SJSA1 (cell line): ENCODE results near the gene PHYKPL. TPM values are rescaled to one million over a fixed set of nuclear protein-coding genes. Genes with fewer than 3 reads are reported as not detected.

ENCODE experiments used
- DNase-seq, 2 experiments: peaks; one replicate each; pipeline ENCODE4 v3.0.0-alpha.2; 2015 to 2020; ENCODE audit warnings: low spot score in 2 of 2, low read depth in 1 of 2
- H3K27ac ChIP-seq: fragments of 250-450 bp; sonication (Bioruptor Pico); 2 replicates; pipeline ENCODE4 v1.5.1; 2020; ENCODE audit warnings: mild to moderate bottlenecking, moderate library complexity
- H3K27me3 ChIP-seq: fragments of 250-450 bp; sonication (Bioruptor Pico); replicated peaks from 2 replicates; pipeline ENCODE4 v1.5.1; 2020; ENCODE audit warnings: mild to moderate bottlenecking, moderate library complexity
- H3K36me3 ChIP-seq: fragments of 250-450 bp; sonication (Bioruptor Pico); 2 replicates; pipeline ENCODE4 v1.5.1; 2020; ENCODE audit warnings: mild to moderate bottlenecking
- H3K4me1 ChIP-seq: fragments of 250-450 bp; sonication (Bioruptor Pico); replicated peaks from 2 replicates; pipeline ENCODE4 v1.6.1; 2021; ENCODE audit warnings: mild to moderate bottlenecking
- H3K4me3 ChIP-seq: fragments of 250-450 bp; sonication (Bioruptor Pico); 2 replicates; pipeline ENCODE4 v1.5.1; 2020; ENCODE audit warnings: mild to moderate bottlenecking
- H3K9me3 ChIP-seq: fragments of 250-450 bp; sonication (Bioruptor Pico); replicated peaks from 2 replicates; pipeline ENCODE4 v1.5.1; 2020; ENCODE audit warnings: mild to moderate bottlenecking
- total RNA-seq: library from RNA; depleted of rRNA; stranded (reverse); fragments of >200 nt; shearing (Covaris generic); gene quantifications from 2 replicates; pipeline ENCODE4 v1.2.3, GENCODE V29; 2014; rRNA removed

PHYKPL gene
- total RNA-seq, 1 experiment from 2014 or later: 19.3 TPM

DNA sequence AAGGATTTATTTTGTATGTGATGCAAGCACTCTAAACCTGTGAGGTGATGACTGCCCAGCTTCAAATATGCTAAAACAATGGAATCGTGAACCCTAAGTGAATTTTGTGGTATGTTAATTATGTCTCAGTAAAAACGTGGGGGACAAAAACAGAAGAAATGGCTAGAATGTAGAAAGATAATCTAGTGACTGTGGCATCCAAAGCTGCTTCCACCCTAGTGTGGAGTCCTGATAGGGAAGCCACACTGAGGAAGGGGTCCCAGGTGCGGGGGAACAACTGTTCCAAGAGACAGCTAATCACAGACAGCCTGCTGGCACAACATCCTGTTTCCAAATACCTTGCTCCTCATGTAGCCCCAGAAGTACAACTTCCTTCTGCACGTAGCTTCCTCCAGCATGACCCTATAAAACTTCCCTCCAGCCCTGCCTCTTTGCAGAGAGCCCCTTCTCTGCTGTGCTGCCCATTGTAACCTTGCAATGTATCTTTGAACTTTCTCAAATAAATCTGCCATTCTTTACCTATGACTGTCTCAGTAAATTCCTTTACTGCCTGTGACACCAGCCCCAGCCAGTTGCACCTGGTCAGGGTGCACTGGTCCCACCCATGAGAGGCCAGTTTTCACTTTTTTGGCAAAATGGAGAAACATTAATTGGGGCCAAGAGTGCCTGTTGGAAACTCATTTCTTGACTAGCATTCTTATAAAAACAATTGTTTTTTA lies 50.3 kb downstream of the PHYKPL start:
- DNase-seq: no peak
- no peak overlapping the region for H3K27ac ChIP-seq
- H3K27me3 ChIP-seq: peaks cover 4% of the 10 kb centered on the region; the same call in 1 of the 2 replicates
- H3K4me1 ChIP-seq: no peaks in the 10 kb centered on the region
- no peak overlapping the region for H3K4me3 ChIP-seq
- H3K9me3 ChIP-seq: 0 out of 2 replicates have a peak, but pooled peaks cover 3% of the 10 kb centered on the region
- H3K36me3 ChIP-seq: no peaks in the 10 kb centered on the region

DNA sequence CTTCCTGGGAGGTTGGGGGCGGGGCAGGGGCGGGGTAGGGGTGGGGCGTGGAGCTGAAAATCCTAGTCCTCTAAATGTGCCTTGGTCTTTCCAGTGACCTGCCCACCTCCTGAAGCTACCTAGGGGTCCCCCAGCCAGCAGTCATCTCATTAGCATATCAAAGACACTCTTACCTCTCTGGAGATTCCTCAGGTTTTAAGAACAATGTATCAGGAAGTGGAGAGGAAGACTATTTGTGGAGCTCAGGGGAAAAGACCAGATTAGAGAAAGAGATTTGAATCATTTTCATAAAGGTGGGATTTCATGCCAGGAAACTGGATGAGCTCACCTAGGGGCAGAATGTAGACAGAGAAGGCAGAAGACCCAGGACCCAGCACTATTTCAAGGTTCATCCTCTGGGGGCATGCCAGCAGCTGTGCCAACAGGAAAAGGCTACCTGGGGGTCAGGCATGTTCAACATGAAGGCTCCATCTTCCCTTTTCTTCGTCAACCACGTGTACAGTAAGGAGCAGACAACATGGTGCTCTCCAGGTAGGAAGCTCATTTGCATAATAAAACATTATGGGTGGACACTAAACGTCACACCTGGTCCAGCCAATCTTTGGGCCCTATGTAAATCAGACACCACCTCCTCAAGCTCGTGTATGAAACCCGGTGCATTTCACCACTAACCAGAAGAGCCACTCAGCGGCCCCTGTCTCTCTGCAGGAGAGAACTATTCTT lies 52.3 kb downstream of the PHYKPL start:
- no peaks in the 10 kb centered on the region; the same call in 1 of the 2 replicates for H3K27me3 ChIP-seq
- H3K27ac ChIP-seq: no peak overlapping the region
- DNase-seq: no peak
- H3K36me3 ChIP-seq: no peaks in the 10 kb centered on the region
- no peaks in the 10 kb centered on the region for H3K4me1 ChIP-seq
- 0 out of 2 replicates have a peak, but pooled peaks cover 3% of the 10 kb centered on the region for H3K9me3 ChIP-seq
- no peak overlapping the region for H3K4me3 ChIP-seq

DNA sequence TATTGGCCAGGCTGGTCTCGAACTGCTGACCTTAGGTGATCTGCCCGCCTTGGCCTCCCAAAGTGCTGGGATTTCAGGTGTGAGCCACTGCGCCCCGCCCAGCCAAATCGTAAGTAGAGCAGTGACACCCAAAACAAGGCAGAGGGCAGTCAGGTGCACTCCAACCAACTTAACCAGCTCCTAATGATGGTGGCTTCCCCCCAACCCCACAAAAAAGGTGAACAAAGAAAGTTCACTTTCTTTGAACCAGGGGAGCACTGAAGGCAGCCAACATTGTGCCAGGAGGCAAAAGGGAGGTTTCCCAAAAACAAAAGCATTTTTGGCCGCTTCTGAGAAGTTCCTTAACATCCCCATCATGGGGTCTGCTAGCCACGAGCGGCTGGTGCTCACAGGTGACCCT lies 55.0 kb downstream of the PHYKPL start:
- H3K36me3 ChIP-seq: no peaks in the 10 kb centered on the region
- H3K4me1 ChIP-seq: no peaks in the 10 kb centered on the region
- 0 out of 2 replicates have a peak, but pooled peaks cover 3% of the 10 kb centered on the region for H3K9me3 ChIP-seq
- DNase-seq: no peak
- no peaks in the 10 kb centered on the region; the same call in 1 of the 2 replicates for H3K27me3 ChIP-seq
- no peak overlapping the region for H3K27ac ChIP-seq
- no peak overlapping the region for H3K4me3 ChIP-seq

DNA sequence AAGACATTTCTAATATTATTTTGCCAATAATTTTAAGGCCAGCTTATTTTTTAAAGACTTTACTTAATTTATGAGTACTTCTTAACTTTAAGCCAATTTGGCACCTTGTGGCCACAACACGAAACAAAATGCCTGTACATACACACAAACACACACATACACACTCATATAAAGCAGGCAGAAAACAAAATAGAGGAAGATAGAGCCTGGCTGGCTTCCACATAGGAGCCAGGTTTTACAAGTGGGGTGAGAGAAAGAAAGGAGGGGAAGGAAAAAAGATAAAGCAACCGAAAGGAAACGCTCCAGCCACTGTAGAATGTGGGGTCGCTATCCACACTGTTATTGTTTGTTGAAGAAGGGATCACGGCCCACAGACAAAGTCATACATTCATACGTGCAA lies 55.8 kb downstream of the PHYKPL start:
- DNase-seq: no peak
- no peaks in the 10 kb centered on the region for H3K36me3 ChIP-seq
- no peaks in the 10 kb centered on the region for H3K4me1 ChIP-seq
- no peak overlapping the region for H3K27ac ChIP-seq
- no peaks in the 10 kb centered on the region; the same call in 1 of the 2 replicates for H3K27me3 ChIP-seq
- 0 out of 2 replicates have a peak, but pooled peaks cover 3% of the 10 kb centered on the region for H3K9me3 ChIP-seq
- H3K4me3 ChIP-seq: no peak overlapping the region

DNA sequence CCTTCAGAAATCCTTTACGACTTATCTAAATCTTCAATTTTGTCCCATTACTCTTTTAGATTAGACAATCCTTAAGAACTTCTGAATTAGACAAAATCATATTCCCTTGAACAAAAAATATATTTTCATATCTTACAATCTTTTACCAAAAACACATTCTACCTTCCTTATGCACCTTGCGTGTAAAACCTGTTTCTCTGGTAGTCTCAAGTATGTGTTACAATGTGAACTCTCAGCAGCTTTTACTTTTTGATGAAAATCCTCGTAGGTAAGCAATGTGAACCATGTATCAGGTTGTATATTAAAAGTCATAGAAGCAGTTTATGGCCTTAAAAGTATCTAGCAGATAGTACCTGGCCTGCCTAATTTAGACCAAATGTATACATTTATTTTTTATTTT lies 58.1 kb downstream of the PHYKPL start:
- Histone ChIP-seq H3K36me3 (no peaks in the 10 kb centered on the region), H3K9me3 (0 out of 2 replicates have a peak, but pooled peaks cover 4% of the 10 kb centered on the region), H3K27me3 (peaks cover 18% of the 10 kb centered on the region), H3K4me3 (no peak overlapping the region), H3K27ac (no peak overlapping the region), H3K4me1 (no peaks in the 10 kb centered on the region)
- no peak for DNase-seq

DNA sequence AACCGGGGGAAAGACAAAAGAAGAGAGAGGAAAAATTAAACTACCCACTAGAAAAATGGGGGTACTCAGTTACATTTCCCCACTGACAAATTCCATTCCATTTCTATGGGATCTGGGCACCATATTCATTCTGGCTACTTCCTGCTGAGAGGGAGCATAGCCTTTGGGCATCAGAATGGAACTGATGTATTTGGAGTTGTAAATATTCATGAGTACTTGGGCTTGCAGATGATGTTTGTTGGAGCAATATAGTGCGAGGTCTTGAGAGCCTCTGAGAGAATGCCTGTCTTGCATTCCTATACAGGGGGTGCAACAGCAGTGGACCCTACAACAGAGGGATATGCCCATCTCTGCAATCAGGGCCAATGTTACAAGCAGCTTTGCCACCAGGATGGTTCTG lies 62.1 kb downstream of the PHYKPL start:
- H3K4me3 ChIP-seq: no peak overlapping the region
- no peak for DNase-seq
- H3K9me3 ChIP-seq: 0 out of 2 replicates have a peak, but pooled peaks cover 2% of the 10 kb centered on the region
- no peak overlapping the region for H3K27ac ChIP-seq
- H3K36me3 ChIP-seq: no peaks in the 10 kb centered on the region
- H3K4me1 ChIP-seq: no peaks in the 10 kb centered on the region
- peaks cover 58% of the 10 kb centered on the region for H3K27me3 ChIP-seq

DNA sequence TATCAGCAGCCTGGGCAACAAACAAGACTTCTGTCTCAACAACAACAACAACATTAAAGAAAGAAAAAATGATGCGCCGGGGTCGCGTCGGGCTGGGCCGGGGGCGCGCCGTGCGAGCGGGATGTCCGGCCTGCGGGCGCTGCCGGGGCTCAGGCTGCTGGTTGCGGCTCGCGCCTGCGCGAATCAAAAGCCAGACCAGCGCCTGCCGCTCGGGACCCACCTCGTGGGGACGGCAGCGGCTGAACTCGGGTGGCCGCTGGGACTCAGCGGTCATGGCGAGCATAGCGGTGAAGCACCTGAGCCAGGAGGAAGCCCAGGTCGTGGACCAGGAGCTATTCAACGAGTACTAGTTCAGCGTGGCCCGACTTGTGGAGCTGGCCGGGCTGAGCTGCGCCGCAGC lies 67.0 kb downstream of the PHYKPL start:
- Histone ChIP-seq H3K27me3 (peaks cover 83% of the 10 kb centered on the region), H3K9me3 (0 out of 2 replicates have a peak, but pooled peaks cover 2% of the 10 kb centered on the region), H3K27ac (no peak overlapping the region), H3K36me3 (no peaks in the 10 kb centered on the region), H3K4me1 (no peaks in the 10 kb centered on the region; the same call in 1 of the 2 replicates), H3K4me3 (no peak overlapping the region)
- DNase-seq: no peak

DNA sequence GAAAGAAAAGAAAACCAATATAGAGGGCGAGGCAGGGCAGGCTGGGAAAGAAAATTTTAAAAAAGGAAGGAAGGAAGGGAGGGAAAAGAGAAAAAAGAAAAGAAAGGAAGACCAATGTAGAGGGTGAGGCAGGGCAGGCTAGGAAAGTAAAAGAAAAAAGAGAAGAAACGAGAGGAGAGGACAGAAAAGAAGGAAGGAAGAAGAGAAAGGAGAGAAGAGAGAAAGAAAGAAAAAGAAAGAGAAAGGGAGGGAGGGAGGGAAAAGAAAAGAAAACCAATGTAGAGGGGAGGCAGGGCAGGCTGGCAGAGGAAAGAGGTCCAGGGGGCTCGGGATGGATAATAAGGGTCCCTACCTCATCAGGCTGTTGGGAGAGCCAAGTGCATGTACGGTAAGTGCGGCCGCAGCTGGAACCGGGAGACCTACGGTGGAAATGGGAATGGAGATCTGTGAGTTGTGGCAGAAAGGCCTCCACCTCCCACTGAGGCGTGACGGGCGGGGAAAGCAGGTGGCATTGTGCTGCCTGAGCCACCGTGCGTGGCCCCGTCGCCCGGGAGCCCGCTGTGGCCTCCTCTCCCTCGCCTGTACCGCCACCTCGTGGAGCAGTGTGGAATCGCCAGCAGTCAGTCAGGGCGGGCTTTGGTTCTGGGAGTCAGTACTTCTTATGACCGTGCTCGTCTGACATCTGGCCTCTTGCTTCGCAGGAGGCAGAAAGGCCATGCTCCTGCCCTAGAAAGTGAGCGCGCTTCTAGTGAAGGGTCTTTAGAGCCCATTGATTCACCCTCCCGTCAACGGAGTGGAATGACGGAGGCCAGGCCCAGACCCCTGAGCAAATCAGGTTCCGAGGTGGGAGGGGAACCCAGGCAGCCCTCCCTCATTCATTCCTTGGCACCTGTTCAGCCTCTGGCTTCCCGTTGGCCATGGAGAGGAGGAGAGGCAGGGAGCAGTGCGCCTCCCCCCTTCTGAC lies 68.5 kb downstream of the PHYKPL start:
- H3K4me3 ChIP-seq: no peak overlapping the region
- H3K9me3 ChIP-seq: no peaks in the 10 kb centered on the region
- H3K27ac ChIP-seq: no peak overlapping the region
- DNase-seq: peak; percentile 80 to 82
- H3K36me3 ChIP-seq: no peaks in the 10 kb centered on the region
- H3K4me1 ChIP-seq: no peaks in the 10 kb centered on the region; the same call in 1 of the 2 replicates
- H3K27me3 ChIP-seq: peaks cover 72% of the 10 kb centered on the region

DNA sequence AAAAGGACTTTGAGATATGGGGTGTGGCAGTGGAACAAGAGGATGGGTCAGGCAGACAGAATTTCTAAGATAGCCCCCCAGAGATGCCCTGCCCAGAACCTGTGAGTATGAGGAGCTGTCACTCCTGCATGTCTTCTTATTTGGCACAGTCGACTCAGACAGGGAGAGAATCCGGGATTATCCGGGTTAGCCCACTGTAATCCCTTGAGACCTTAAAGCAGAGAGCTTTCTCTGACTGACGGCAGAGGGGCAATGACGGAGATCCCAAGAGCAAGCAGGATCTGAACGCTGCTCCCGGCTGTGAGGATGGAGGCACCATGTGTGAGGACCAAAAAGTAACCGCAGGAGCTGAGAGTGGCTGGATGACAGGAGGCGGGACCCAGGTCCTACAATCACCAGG lies 70.1 kb downstream of the PHYKPL start:
- Histone ChIP-seq H3K4me3 (no peak overlapping the region), H3K4me1 (no peaks in the 10 kb centered on the region; the same call in 1 of the 2 replicates), H3K36me3 (no peaks in the 10 kb centered on the region), H3K27me3 (peaks cover 56% of the 10 kb centered on the region), H3K27ac (no peak overlapping the region), H3K9me3 (no peaks in the 10 kb centered on the region)
- DNase-seq: no peak

DNA sequence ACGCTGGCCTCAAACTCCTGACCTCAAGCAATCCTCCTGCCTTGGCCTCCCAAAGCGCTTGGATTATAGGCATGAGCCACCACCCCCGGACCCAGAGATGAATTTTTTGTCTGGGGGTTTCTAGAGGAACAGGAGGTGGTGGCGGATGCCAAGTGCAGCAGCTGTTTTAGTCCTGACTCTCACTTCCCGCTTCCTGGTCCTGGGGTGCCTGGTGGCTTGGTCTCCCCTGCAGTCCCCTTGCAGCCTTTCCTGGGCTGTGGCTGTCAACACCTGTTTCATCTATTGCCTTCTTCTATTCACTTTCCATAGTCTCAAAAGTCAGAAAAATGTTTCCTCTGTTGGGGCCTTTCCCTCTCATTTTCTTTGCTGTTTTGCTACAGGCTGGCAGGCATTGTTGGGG lies 72.4 kb downstream of the PHYKPL start:
- no peaks in the 10 kb centered on the region for H3K36me3 ChIP-seq
- H3K27ac ChIP-seq: no peak overlapping the region

More for the DNA sequence above, 72.4 kb downstream of the PHYKPL start:
- Histone ChIP-seq H3K27me3 (peaks cover 33% of the 10 kb centered on the region), H3K4me3 (no peak overlapping the region), H3K9me3 (no peaks in the 10 kb centered on the region), H3K4me1 (no peaks in the 10 kb centered on the region; the same call in 1 of the 2 replicates)
- DNase-seq: no peak

Other genes starting within 250 kb of the PHYKPL start
- gene PROP1, start 236.6 kb downstream of the PHYKPL start, total RNA-seq: not detected in 2 replicates
- 0.79 and 1.8 TPM in 2 replicates for gene N4BP3, start 119.3 kb downstream of the PHYKPL start, total RNA-seq
- gene RMND5B, start 101.8 kb downstream of the PHYKPL start, total RNA-seq: 40.9 and 44.6 TPM in 2 replicates
- gene NHP2, start 78.9 kb downstream of the PHYKPL start, total RNA-seq: 551 and 583 TPM in 2 replicates
- not detected in 2 replicates for gene GMCL2, start 45.4 kb downstream of the PHYKPL start, total RNA-seq
- gene HNRNPAB, start 28.3 kb downstream of the PHYKPL start, total RNA-seq: 181 and 222 TPM in 2 replicates